ENCODE measurements around the gene PITPNM3.

DNA sequence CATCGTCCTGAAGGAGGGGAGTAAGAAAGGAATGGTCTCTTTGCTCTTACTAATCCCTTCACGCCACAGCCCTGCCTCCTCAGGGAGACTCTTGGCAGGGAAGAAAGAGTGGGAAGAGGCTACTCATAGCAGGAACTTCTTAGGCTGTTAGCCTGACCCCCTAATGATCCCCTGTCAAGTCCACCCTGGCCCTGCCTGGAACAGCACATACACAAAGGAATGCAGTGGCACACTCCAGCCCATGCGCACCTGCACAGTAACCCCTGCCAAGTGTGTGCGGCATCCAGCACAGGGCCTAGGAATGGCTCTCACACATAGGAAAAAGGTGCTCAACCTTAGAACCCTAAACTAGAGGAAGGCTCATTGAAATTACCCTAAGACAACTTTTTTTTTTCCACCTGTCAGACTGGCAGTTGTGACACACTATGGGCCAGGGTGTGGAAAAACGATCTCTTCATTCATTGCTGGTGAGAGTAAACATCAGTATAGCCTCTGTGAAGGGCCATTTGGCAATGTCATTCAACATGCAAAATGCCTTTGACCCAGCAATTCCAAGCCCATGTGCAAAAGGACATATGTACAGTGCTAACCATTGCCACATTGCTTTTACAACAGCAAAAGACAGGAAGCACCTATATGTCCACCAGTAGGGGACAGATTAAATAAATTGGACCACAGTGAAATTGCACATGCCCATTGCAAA lies 62.0 kb downstream of the PITPNM3 start:
- TF ChIP-seq POLR2A (IDR thresholded peaks at IDR 0.05; ENCODE audit: borderline replicate concordance, extremely low read depth, insufficient read depth, insufficient read length) (no peak), POLR2AphosphoS5 (IDR thresholded peaks at IDR 0.05; ENCODE audit: low read depth, low read length) (no peak), EGR1 (IDR thresholded peaks at IDR 0.05; ENCODE audit: low read depth) (no peak)
- TF ChIP-seq, protein P1, sequence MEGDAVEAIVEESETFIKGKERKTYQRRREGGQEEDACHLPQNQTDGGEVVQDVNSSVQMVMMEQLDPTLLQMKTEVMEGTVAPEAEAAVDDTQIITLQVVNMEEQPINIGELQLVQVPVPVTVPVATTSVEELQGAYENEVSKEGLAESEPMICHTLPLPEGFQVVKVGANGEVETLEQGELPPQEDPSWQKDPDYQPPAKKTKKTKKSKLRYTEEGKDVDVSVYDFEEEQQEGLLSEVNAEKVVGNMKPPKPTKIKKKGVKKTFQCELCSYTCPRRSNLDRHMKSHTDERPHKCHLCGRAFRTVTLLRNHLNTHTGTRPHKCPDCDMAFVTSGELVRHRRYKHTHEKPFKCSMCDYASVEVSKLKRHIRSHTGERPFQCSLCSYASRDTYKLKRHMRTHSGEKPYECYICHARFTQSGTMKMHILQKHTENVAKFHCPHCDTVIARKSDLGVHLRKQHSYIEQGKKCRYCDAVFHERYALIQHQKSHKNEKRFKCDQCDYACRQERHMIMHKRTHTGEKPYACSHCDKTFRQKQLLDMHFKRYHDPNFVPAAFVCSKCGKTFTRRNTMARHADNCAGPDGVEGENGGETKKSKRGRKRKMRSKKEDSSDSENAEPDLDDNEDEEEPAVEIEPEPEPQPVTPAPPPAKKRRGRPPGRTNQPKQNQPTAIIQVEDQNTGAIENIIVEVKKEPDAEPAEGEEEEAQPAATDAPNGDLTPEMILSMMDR (IDR thresholded peaks at IDR 0.05 in 2 of 3, conservative IDR thresholded peaks at IDR 0.05 in 1 of 3; ENCODE audit: borderline replicate concordance in 1 of 3, insufficient read depth in 1 of 3, low read depth in 2 of 3, low read length in 2 of 3) = no peak
- TF ChIP-seq, protein P2, sequence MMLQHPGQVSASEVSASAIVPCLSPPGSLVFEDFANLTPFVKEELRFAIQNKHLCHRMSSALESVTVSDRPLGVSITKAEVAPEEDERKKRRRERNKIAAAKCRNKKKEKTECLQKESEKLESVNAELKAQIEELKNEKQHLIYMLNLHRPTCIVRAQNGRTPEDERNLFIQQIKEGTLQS (IDR thresholded peaks at IDR 0.05) = no peak

All from HCT116 (cell line).